Keratinocyte (primary cell): ENCODE data around the gene OPN4.

Source experiments
- CTCF ChIP-seq, 3 experiments: IDR thresholded peaks in 1 of 3; conservative IDR thresholded peaks in 1 of 3; optimal IDR thresholded peaks in 1 of 3; 2 replicates in 2 of 3; 3 replicates in 1 of 3; pipeline versions ENCODE3 to v1.5.1; 2011; ENCODE audit warnings: low read length in 3 of 3, mild to moderate bottlenecking in 3 of 3, moderate library complexity in 2 of 3, control low read depth in 1 of 3, inconsistent platforms in 1 of 3; ENCODE audit not compliant: insufficient read depth in 2 of 3; ENCODE audit errors: extremely low read depth in 1 of 3
- EZH2 ChIP-seq: IDR thresholded peaks from one replicate; pipeline ENCODE4 v1.6.1; 2012; ENCODE audit warnings: inconsistent platforms, mild to moderate bottlenecking, low read length, moderate library complexity

GRCh38 chr10:86670290-86670811 is 16.0 kb downstream of the OPN4 start:
- TF ChIP-seq EZH2: no peak
- TF ChIP-seq CTCF (optimal IDR thresholded peaks at IDR 0.05 in 1 of 3, IDR thresholded peaks at IDR 0.05 in 1 of 3, conservative IDR thresholded peaks at IDR 0.05 in 1 of 3; ENCODE audit: extremely low read depth in 1 of 3, insufficient read depth in 2 of 3, low read length in 3 of 3): no peak
